HG02852 (cell line): Measurements from ENCODE around the gene FHIP1B.

Experiments
- ATAC-seq: cut with Tn5 transposase; IDR thresholded peaks from one replicate; pipeline ENCODE4 v1.9.1; 2021; ENCODE audit warnings: mild to moderate bottlenecking, moderate library complexity; ENCODE audit not compliant: unreplicated experiment

FHIP1B gene

GRCh38 chr11:6240781-6241180, 6.3 kb upstream of the FHIP1B start:
- ATAC-seq = no peak

GRCh38 chr11:6240139-6240538, 5.7 kb upstream of the FHIP1B start:
- no peak for ATAC-seq

- ATAC-seq = no peak
These were observed 4.5 kb upstream of the FHIP1B start, which contains the start of gene CNGA4 for GRCh38 chr11:6238902-6239301. TSS of gene CNGA4 (plus strand) at chr11:6239089. CDS start at chr11:6239207, 118 bp downstream.

GRCh38 chr11:6237761-6238302, 3.4 kb upstream of the FHIP1B start:
- ATAC-seq = no peak

- no peak for ATAC-seq
These were observed 2.8 kb upstream of the FHIP1B start for GRCh38 chr11:6237266-6237665.

- no peak for ATAC-seq
These were observed 451 bp downstream of the FHIP1B start for GRCh38 chr11:6233984-6234386.

GRCh38 chr11:6232899-6233298, 1.5 kb downstream of the FHIP1B start:
- ATAC-seq = no peak

- ATAC-seq = no peak
These were observed 4.5 kb downstream of the FHIP1B start for GRCh38 chr11:6229911-6230310.

GRCh38 chr11:6228520-6228919, 5.9 kb downstream of the FHIP1B start:
- no peak for ATAC-seq

- ATAC-seq = no peak
These were observed 8.5 kb downstream of the FHIP1B start for GRCh38 chr11:6225896-6226295.

- ATAC-seq = no peak
These were observed 9.4 kb downstream of the FHIP1B start for GRCh38 chr11:6225024-6225423.

- ATAC-seq = no peak
These were observed 10.0 kb downstream of the FHIP1B start for GRCh38 chr11:6224421-6224820.

- ATAC-seq = no peak
These were observed 10.6 kb downstream of the FHIP1B start for GRCh38 chr11:6223854-6224253.

- ATAC-seq = no peak
These were observed 15.1 kb downstream of the FHIP1B start for GRCh38 chr11:6219359-6219758.

- no peak for ATAC-seq
These were observed 16.7 kb downstream of the FHIP1B start for GRCh38 chr11:6217722-6218121.

GRCh38 chr11:6216501-6216900, 17.9 kb downstream of the FHIP1B start:
- no peak for ATAC-seq

GRCh38 chr11:6214530-6214929, 19.9 kb downstream of the FHIP1B start:
- ATAC-seq = no peak

GRCh38 chr11:6210274-6210955, 24.0 kb downstream of the FHIP1B start:
- ATAC-seq = no peak

GRCh38 chr11:6209801-6210200, 24.6 kb downstream of the FHIP1B start:
- no peak for ATAC-seq

GRCh38 chr11:6206456-6207180, 27.8 kb downstream of the FHIP1B start:
- no peak for ATAC-seq

- ATAC-seq = no peak
These were observed 29.1 kb downstream of the FHIP1B start, which contains the start of gene C11orf42 for GRCh38 chr11:6205366-6205765. TSS of gene C11orf42 (plus strand) at chr11:6205557. CDS start at chr11:6205616, 59 bp downstream.

- ATAC-seq = no peak
These were observed 29.7 kb downstream of the FHIP1B start for GRCh38 chr11:6204706-6205105.
